GM12872 (cell line): Measurements from ENCODE around the gene DCLRE1B.

ENCODE experiments used
- TF ChIP-seq, protein P1 (sequence below): IDR thresholded peaks from 3 replicates; pipeline ENCODE4 v1.5.1; 2011; ENCODE audit warnings: low read depth, mild to moderate bottlenecking, low read length, moderate library complexity; ENCODE audit not compliant: insufficient read depth

DCLRE1B gene

DNA sequence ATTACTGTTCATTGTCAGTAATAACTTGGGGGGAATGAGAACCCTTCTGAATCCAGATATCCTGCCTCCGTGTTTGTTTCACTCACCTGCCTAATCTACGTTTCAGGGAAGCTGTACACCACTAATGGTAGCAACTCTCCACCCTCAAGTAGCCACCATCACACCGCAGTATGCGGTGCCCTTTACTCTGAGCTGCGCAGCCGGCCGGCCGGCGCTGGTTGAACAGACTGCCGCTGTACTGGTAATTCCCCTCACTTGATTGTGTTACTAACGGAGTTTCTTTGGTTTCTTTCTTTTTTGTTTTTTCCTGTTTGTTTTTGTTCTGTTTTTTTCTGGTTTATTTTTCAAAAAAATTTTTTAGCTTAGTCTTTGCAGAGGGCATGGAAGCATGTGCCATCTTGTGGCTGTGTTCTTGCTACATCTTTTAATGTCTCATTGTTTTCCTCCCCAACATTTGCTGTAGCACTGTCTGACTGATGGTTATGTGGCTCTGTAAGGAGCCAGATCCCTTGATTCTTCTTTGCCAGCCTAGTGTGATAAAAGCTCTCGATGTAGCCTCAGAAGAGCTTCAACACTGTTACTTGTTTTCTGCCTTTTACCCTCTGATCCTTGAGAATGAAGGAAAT lies 58.3 kb downstream of the DCLRE1B start:
- TF ChIP-seq, protein P1, sequence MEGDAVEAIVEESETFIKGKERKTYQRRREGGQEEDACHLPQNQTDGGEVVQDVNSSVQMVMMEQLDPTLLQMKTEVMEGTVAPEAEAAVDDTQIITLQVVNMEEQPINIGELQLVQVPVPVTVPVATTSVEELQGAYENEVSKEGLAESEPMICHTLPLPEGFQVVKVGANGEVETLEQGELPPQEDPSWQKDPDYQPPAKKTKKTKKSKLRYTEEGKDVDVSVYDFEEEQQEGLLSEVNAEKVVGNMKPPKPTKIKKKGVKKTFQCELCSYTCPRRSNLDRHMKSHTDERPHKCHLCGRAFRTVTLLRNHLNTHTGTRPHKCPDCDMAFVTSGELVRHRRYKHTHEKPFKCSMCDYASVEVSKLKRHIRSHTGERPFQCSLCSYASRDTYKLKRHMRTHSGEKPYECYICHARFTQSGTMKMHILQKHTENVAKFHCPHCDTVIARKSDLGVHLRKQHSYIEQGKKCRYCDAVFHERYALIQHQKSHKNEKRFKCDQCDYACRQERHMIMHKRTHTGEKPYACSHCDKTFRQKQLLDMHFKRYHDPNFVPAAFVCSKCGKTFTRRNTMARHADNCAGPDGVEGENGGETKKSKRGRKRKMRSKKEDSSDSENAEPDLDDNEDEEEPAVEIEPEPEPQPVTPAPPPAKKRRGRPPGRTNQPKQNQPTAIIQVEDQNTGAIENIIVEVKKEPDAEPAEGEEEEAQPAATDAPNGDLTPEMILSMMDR, result no peak
